Thoracic aorta (tissue), 2 donors: ENCODE results near the gene CFAP92. TPM values are rescaled to one million over a fixed set of nuclear protein-coding genes. Genes with fewer than 3 reads are reported as not detected.
"Not testable (repeated sequence)": the region's sequence is repeated elsewhere in the genome, so short reads cannot be mapped to it uniquely, and the experiment has no call there.

Experiments used
- ATAC-seq: fragments of 150-250 bp; one replicate; pipeline ENCODE4 v1.8.0; 2017; ENCODE audit warnings: low read depth; ENCODE audit not compliant: insufficient number of reproducible peaks, low FRiP score
- DNase-seq: peaks from one replicate; pipeline ENCODE4 v3.0.0-alpha.2; 2020; ENCODE audit warnings: low spot score
- H3K27ac ChIP-seq, 2 donors: fragments of 200-600 bp; sonication (generic); 1 replicate in 1 of 2; 2 replicates in 1 of 2; pipeline ENCODE4 v1.5.1; 2016; ENCODE audit warnings: mild to moderate bottlenecking in 2 of 2, moderate library complexity in 2 of 2
- H3K27me3 ChIP-seq: fragments of 200-600 bp; sonication (generic); replicated peaks from 2 replicates; pipeline ENCODE4 v1.6.0; 2016; ENCODE audit warnings: mild to moderate bottlenecking; ENCODE audit not compliant: insufficient read depth
- H3K36me3 ChIP-seq: fragments of 200-600 bp; sonication (generic); one replicate; pipeline ENCODE4 v1.5.1; 2016
- H3K4me1 ChIP-seq, 2 donors: fragments of 200-600 bp; sonication (generic); 1 replicate in 1 of 2; 2 replicates in 1 of 2; pipeline versions ENCODE4 v1.5.1 to v1.6.0; 2016; ENCODE audit warnings: low read depth in 2 of 2, mild to moderate bottlenecking in 1 of 2; ENCODE audit not compliant: control insufficient read depth in 1 of 2
- H3K4me3 ChIP-seq: fragments of 200-600 bp; sonication (generic); 2 replicates; pipeline ENCODE4 v1.5.1; 2016; ENCODE audit warnings: mild to moderate bottlenecking
- H3K9me3 ChIP-seq: fragments of 200-600 bp; sonication (generic); 2 replicates; pipeline ENCODE4 v1.5.1; 2016
- CTCF ChIP-seq: fragments of 200-600 bp; sonication (generic); IDR thresholded peaks from one replicate; pipeline ENCODE4 v1.5.1; 2019; ENCODE audit warnings: antibody characterized with exemption
- total RNA-seq, 2 donors: library from RNA; depleted of rRNA; stranded (reverse); fragments of >200 nt; gene quantifications; one replicate each; pipeline versions ENCODE4 v1.1.0 to v1.2.3, GENCODE V29; 2016

The CFAP92 gene
- total RNA-seq, 2 donors from 2014 or later, result 0.68 TPM; not detected in 1

GRCh38 chr3:128867200-128868125 is 126.4 kb downstream of the CFAP92 start:
- Histone ChIP-seq H3K9me3 (no peaks in the 10 kb centered on the region), H3K4me1 (no peaks in the 10 kb centered on the region), H3K27me3 (no peaks in the 10 kb centered on the region), H3K36me3 (no peaks in the 10 kb centered on the region), H3K27ac (no peak overlapping the region), H3K4me3 (no peak overlapping the region)
- no peak for TF ChIP-seq CTCF
- ATAC-seq (no peak), DNase-seq (no peak)

- ATAC-seq, H3K27me3 ChIP-seq, H3K4me1 ChIP-seq, H3K36me3 ChIP-seq, DNase-seq, H3K27ac ChIP-seq, H3K9me3 ChIP-seq, H3K4me3 ChIP-seq: not testable (repeated sequence)
Observed at GRCh38 chr3:128864849-128865804, 128.7 kb downstream of the CFAP92 start.

DNA sequence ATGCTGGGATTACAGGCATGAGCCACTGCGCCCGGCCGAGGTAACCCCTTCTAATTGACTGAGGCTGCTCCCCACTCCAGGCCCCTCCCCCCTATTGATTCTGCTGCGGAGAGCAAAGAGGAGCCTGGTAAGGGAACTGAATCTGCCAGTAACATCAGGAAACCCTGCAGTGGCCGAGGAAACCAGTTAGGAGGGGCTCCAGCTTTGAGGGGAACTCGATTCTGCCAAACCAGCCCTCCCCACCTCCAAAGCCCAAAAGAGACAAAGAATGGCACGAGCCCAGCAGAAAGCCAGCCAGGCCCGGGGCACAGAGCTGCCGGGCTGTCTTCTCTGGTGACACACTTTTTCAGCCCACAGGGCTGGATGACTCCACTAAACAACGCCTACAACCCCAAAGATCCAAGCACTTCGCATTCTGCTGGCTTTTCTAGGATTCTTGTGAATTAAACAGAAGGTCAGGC is 129.5 kb downstream of the CFAP92 start:
- Histone ChIP-seq H3K4me1 (no peaks in the 10 kb centered on the region), H3K36me3 (no peaks in the 10 kb centered on the region), H3K4me3 (no peak overlapping the region), H3K9me3 (peaks cover 13% of the 10 kb centered on the region), H3K27me3 (no peaks in the 10 kb centered on the region), H3K27ac (no peak overlapping the region)
- ATAC-seq (no peak), DNase-seq (no peak)
- no peak for TF ChIP-seq CTCF

DNA sequence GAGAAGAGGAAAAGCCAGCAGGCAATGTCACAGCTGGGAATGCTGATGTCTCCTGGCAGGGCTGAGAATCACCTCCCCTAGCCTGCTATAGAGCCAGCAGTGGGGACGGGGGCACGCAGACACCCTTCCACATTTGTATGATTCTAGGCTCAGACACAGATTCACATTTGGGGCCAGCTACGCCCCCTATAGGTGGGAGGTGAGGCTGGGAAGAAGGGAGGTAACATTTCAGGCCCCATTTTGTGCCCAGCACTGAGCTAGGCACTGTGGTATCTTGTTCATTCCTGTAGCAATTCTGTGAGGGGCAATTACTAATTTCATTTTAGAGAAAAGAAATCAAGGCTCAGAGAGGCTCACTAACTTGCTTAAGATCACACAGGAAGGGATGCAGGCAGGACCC is 130.3 kb downstream of the CFAP92 start:
- no peak for TF ChIP-seq CTCF

DNA sequence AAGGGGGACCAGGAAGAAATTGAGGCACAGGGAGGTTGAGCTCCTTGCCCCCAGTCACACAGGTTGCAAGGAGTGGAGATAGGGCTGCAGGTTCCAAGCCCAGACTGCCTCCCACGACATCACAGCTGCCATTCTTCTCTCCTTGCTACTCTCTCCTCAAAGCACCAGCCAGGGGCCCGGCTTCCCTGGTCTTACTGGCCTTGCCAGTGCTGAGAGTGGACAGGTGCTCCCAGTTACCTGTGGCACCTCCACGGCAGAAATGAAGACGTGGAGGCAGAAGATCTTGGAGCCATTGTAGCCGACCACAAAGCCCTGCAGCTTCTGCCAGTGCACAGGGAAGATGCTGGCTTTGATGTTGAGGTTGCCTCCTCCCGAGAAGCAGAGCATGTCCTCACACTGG is 132.4 kb downstream of the CFAP92 start:
- H3K36me3 ChIP-seq, result no peaks in the 10 kb centered on the region
- no peak overlapping the region for H3K27ac ChIP-seq
- DNase-seq (no peak), ATAC-seq (no peak)
- H3K4me3 ChIP-seq, result no peak overlapping the region
- no peak for TF ChIP-seq CTCF
- H3K27me3 ChIP-seq, result no peaks in the 10 kb centered on the region
- no peaks in the 10 kb centered on the region for H3K4me1 ChIP-seq
- peaks cover 29% of the 10 kb centered on the region for H3K9me3 ChIP-seq

More for the DNA sequence above, 130.3 kb downstream of the CFAP92 start:
- no peak for DNase-seq
- Histone ChIP-seq H3K27ac (no peak overlapping the region), H3K36me3 (no peaks in the 10 kb centered on the region), H3K9me3 (peaks cover 20% of the 10 kb centered on the region), H3K27me3 (no peaks in the 10 kb centered on the region), H3K4me3 (no peak overlapping the region), H3K4me1 (no peaks in the 10 kb centered on the region)
- no peak for ATAC-seq

Other genes with a start within 250 kb of the CFAP92 start
- gene ACAD9, start 114.5 kb downstream of the CFAP92 start, total RNA-seq, result 10 to 100 TPM; 29.9 to 40.8 TPM
- gene EFCC1, start 7.2 kb upstream of the CFAP92 start, total RNA-seq, result 1 to 10 TPM in 1 of 2 donors, not detected in 1; 1.4 TPM
- gene GP9, start 66.7 kb upstream of the CFAP92 start, total RNA-seq, result not detected
- gene RAB43, start 127.7 kb upstream of the CFAP92 start, total RNA-seq, result 10 to 100 TPM; 26.4 to 53.5 TPM
- 10 to 100 TPM in 1 of 2 donors, 1 to 10 TPM in 1; 7.7 to 16.4 TPM for gene ISY1, start 167.0 kb upstream of the CFAP92 start, total RNA-seq
- gene CNBP, start 189.8 kb upstream of the CFAP92 start, total RNA-seq, result 100 to 1,000 TPM; 308 to 459 TPM